Duodenal mucosa (tissue), 2 donors: ENCODE results near the gene OCIAD1.
"Not testable (repeated sequence)": the region's sequence is repeated elsewhere in the genome, so short reads cannot be mapped to it uniquely, and the experiment has no call there.

Experiments used
- H3K27ac ChIP-seq: one replicate; pipeline ENCODE4 v1.7.0; 2013; ENCODE audit warnings: low read depth, low read length
- H3K27me3 ChIP-seq, 2 donors: one replicate each; pipeline ENCODE4 v1.7.0; 2013; ENCODE audit warnings: low read length in 2 of 2, control low read depth in 1 of 2; ENCODE audit not compliant: insufficient read depth in 2 of 2, control insufficient read depth in 1 of 2
- H3K36me3 ChIP-seq, 2 donors: one replicate each; pipeline ENCODE4 v1.7.0; 2013; ENCODE audit warnings: low read length in 2 of 2, control low read depth in 1 of 2; ENCODE audit not compliant: insufficient read depth in 2 of 2, control insufficient read depth in 1 of 2
- H3K4me1 ChIP-seq, 2 donors: one replicate each; pipeline ENCODE4 v1.7.0; 2013; ENCODE audit warnings: low read length in 2 of 2, control low read depth in 1 of 2; ENCODE audit not compliant: insufficient read depth in 2 of 2, control insufficient read depth in 1 of 2
- H3K4me3 ChIP-seq, 2 donors: one replicate each; pipeline ENCODE4 v1.7.0; 2013; ENCODE audit warnings: low read length in 2 of 2, low read depth in 1 of 2
- H3K9ac ChIP-seq, 2 donors: one replicate each; pipeline ENCODE4 v1.7.0; 2013; ENCODE audit warnings: low read length in 2 of 2, low read depth in 1 of 2
- H3K9me3 ChIP-seq, 2 donors: one replicate each; pipeline ENCODE4 v1.7.0; 2013; ENCODE audit warnings: low read length in 2 of 2, control low read depth in 1 of 2; ENCODE audit not compliant: control insufficient read depth in 1 of 2

OCIAD1 gene

DNA sequence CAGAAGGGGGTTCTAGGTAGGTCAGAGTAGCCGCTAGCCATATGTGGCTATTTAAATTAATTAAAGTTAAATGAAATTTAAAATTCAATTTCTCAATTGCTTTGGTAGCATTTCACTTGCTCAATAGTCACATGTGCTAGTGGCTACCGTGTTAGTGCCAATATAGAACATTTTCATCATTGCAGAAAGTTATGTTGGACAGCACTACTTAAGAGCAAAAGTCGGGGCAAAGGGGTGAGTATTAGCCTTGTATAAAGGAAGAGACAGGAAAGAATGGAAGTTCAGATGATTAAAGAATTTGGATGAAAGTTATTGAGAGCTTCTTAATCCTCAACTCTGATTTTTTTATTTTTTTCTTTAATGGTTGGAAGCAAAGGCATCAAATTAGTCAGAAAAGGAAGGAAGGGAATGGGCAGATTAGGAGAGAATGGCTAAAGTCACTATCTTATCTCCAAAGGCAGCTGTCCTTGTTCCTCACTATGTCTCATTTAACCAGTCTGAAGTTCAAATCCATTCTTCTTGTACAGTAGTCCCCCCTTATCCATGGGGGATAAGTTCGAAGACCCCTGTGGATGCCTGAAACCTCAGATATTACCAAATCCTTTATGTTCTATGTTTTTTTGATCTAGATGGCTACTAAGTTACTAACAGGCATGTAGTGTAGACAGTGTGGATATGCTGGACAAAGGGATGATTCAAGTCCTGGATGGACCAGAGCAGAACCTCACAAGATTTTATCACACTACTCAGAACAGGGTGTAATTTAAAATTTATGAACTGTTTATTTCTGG lies 22.9 kb downstream of the OCIAD1 start:
- Histone ChIP-seq H3K9ac (no peak overlapping the region), H3K4me1 (no peaks in the 10 kb centered on the region), H3K9me3 (no peaks in the 10 kb centered on the region), H3K36me3 (peaks cover 26 to 49% of the 10 kb centered on the region in 2 donors), H3K27ac (no peak overlapping the region), H3K27me3 (no peaks in the 10 kb centered on the region), H3K4me3 (no peak overlapping the region)

DNA sequence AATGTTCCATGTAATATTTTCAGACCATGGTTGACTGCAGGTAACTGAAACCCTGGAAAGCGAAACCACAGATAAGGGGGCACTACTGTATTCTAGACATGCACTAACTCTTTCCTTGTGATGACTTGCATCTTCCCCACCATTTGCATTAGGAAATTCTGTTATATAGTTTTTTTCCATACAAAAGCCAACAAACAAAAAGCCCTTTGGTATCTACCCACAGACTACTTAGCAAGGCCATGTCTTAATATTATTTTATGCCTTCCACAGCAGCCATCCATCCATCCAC lies 23.5 kb downstream of the OCIAD1 start:
- H3K36me3 ChIP-seq, result peaks cover 26 to 49% of the 10 kb centered on the region in 2 donors
- no peak overlapping the region for H3K9ac ChIP-seq
- H3K9me3 ChIP-seq, result no peaks in the 10 kb centered on the region
- no peaks in the 10 kb centered on the region for H3K27me3 ChIP-seq
- no peaks in the 10 kb centered on the region for H3K4me1 ChIP-seq
- H3K27ac ChIP-seq, result no peak overlapping the region
- H3K4me3 ChIP-seq, result no peak overlapping the region

DNA sequence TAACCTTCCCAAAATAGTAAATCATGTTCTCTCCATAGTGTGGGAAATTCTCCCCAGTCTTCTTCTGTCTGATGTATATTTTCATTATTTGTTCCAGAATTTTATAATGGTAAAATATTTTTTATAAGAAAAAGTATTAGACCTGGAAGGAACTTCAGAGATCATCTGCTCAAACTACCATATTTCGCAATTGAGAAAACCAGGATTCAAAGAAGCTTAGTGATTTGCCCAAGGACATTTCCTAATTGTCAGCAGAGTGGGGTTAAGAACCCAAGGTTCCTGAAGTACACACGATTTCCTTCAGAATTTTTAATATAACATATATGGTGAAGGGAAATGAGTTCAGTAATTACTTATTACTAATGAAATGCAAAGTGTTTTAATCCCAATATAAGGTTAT lies 24.1 kb downstream of the OCIAD1 start:
- Histone ChIP-seq H3K4me1 (no peaks in the 10 kb centered on the region), H3K4me3 (no peak overlapping the region), H3K9ac (no peak overlapping the region), H3K9me3 (no peaks in the 10 kb centered on the region), H3K27me3 (no peaks in the 10 kb centered on the region), H3K27ac (no peak overlapping the region), H3K36me3 (peaks cover 24 to 47% of the 10 kb centered on the region in 2 donors)

DNA sequence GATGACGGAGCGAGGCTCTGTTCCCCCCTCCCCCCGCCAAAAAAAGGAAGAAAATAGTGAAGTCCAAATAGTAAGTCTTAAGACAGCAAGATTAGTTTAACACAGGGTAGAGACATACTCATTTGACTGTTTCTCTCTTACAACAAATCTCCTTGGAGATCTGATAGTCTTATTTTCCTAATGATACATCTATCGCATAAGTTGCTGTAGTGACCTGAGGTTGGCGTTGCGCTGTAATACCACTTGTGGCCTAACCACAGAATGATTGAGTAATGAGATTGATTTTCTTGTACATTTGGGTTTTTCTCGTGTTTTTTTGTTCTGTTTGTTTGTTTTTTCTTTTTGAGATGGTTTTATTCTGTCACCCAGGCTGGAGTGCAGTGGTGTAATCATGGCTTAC lies 27.2 kb downstream of the OCIAD1 start:
- H3K27me3 ChIP-seq, result no peaks in the 10 kb centered on the region
- H3K9me3 ChIP-seq, result no peaks in the 10 kb centered on the region
- H3K4me1 ChIP-seq, result no peaks in the 10 kb centered on the region
- H3K9ac ChIP-seq, result no peak overlapping the region
- no peak overlapping the region for H3K27ac ChIP-seq
- no peak overlapping the region for H3K4me3 ChIP-seq
- H3K36me3 ChIP-seq, result peaks cover 18 to 35% of the 10 kb centered on the region in 2 donors

DNA sequence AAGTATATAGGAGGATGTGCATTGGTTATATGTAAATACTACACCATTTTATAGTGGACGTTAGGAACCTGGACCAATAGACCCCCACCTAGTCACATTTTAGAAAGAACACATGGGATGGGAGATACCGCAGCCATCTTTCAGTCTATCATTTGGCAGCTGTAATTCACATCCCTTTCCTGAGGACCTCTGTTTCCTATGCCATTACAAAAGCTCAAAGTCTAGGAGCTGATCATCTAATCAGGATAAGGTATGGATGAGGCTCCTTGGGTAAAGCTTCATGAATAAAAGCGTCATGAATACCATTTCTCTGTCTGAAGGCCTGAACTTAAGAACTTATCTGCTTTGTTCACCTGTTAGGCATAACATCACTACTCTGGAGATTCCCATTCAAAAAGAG lies 31.1 kb downstream of the OCIAD1 start:
- no peaks in the 10 kb centered on the region for H3K4me1 ChIP-seq
- no peaks in the 10 kb centered on the region for H3K27me3 ChIP-seq
- no peaks in the 10 kb centered on the region for H3K9me3 ChIP-seq
- H3K4me3 ChIP-seq, result no peak overlapping the region
- no peak overlapping the region for H3K27ac ChIP-seq
- H3K36me3 ChIP-seq, result peaks cover 12 to 18% of the 10 kb centered on the region in 2 donors
- H3K9ac ChIP-seq, result no peak overlapping the region

DNA sequence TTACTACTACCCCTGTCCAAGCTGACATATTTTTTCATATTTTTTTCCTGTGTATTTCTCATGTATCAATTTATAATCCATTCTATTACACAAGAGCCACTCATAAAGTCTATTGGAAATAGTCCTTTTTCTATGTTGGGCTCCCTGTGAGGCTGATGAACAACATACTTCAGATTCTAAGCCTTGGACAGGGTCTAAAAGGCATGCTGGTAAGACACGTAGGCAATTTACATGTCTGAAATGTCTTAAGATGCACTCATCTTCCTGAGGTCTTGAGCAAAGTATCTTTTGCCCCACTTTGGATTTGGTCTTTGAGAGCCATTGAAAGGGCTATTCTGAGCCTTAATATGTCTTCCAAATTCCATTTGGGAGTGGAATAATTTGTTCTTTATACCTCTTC lies 31.8 kb downstream of the OCIAD1 start:
- Histone ChIP-seq H3K27ac (no peak overlapping the region), H3K27me3 (no peaks in the 10 kb centered on the region), H3K9me3 (no peaks in the 10 kb centered on the region), H3K36me3 (peaks cover 12 to 17% of the 10 kb centered on the region in 2 donors), H3K9ac (no peak overlapping the region), H3K4me3 (no peak overlapping the region), H3K4me1 (no peaks in the 10 kb centered on the region)

DNA sequence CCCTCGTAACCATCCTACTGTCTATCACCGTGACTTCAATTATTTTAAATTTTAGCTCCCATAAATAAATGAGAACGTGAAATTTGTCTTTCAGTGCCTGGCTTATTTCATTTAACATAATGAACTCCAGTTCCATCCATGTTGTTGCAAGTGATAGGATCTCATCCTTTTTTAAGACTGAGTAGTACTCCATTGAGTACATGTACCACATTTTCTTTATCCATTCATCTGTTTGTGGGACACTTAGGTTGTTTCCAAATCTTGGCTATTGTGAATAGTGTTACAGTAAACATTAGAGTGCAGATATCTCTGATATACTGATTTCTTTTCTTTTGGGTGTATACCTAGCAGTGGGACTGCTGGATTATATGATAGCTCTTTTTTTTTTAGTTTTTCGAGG lies 32.8 kb downstream of the OCIAD1 start:
- no peak overlapping the region for H3K4me3 ChIP-seq
- H3K9me3 ChIP-seq, result no peaks in the 10 kb centered on the region
- H3K27ac ChIP-seq, result no peak overlapping the region
- no peak overlapping the region for H3K9ac ChIP-seq
- H3K27me3 ChIP-seq, result no peaks in the 10 kb centered on the region
- peaks cover 3 to 8% of the 10 kb centered on the region in 2 donors for H3K36me3 ChIP-seq
- H3K4me1 ChIP-seq, result no peaks in the 10 kb centered on the region

DNA sequence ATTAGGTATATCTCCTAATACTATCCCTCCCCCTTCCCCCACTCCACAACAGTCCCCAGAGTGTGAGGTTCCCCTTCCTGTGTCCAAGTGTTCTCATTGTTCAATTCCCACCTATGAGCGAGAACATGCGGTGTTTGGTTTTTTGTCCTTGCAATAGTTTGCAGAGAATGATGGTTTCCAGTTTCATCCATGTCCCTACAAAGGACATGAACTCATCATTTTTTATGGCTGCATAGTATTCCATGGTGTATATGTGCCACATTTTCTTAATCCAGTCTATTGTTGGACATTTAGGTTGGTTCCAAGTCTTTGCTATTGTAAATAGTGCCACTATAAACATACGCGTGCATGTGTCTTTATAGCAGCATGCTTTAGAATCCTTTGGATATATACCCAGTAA lies 33.8 kb downstream of the OCIAD1 start:
- not testable (repeated sequence) for H3K36me3 ChIP-seq, H3K9me3 ChIP-seq, H3K27ac ChIP-seq, H3K27me3 ChIP-seq, H3K4me3 ChIP-seq, H3K4me1 ChIP-seq, H3K9ac ChIP-seq

DNA sequence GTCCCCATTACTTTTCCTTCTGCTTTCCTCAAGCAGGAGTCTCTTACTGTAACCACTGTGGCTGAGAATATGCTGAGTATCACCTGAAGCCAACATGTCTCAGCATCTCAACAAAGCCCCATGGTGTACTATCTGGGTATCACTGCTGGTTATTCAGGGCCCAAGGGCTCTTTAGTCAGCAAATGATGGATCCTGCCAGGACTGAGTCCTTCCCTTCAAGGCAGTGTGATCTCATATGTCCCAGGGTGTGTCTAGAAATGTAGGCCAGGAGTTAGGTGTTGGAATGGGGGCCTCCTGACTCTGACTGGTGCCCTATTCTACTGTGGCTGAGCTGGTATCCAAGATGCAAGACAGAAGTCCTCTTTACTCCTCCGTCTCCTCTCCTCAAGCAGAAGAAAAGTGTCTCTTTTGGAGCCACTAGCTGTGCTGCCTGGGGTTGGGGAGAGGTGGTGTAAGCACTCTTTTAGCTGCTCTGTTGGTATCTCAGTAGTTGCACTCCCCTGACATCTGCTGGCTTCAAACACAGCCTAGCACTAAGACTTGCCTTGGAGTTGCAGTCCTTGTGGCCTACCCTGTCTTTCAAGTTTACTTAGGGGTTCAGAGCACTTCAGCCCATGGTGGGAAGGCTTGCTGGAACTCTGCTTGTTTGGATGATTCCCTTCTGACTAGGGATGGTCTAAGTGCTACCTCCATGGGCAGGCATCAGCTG lies 47.1 kb downstream of the OCIAD1 start:
- Histone ChIP-seq H3K27ac (no peak overlapping the region), H3K9me3 (no peaks in the 10 kb centered on the region), H3K4me3 (no peak overlapping the region), H3K4me1 (no peaks in the 10 kb centered on the region), H3K9ac (no peak overlapping the region), H3K27me3 (no peaks in the 10 kb centered on the region), H3K36me3 (no peaks in the 10 kb centered on the region)

DNA sequence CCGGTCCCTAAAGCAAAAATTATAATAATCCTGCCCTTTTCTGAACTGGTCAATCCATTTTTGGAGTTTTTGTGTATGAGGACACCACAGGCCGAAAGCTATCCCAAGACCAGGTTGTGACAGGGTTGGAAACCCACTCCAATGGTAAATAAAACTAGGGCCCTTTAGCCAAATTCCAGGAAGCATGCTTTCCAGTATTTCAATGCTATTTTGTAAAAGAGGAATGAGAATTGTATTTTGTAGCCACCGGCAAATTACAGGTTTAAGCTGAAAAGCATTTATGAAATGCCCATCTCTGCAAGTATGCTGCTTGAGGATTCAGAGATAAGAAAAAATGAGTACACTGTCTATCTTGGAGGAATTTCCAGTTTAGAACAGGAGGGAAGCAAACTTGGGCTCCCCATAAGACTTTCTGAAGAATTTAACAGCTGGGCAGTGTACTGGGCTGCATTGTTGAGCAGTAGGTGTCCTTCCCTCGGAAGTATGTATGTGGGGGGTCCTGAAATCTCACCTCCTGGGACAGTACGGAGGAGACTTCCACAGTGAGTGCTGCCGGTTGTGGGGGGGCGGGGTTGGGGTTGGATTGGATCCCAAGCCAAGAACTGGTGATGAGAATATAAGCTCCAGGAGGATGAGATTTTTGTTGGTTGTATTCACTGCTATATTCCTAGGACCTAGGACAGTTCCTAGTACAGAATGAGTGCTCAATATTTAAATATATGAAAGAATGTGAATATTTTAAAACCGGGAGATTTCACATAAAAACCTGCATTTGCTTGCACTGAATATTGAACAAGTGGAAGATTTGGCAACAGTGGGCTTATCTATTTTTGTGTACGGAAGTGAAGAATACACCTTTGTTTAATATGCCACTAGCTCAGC lies 48.9 kb downstream of the OCIAD1 start:
- Histone ChIP-seq H3K27ac (no peak overlapping the region), H3K36me3 (no peaks in the 10 kb centered on the region), H3K9me3 (no peaks in the 10 kb centered on the region), H3K9ac (no peak overlapping the region), H3K27me3 (no peaks in the 10 kb centered on the region), H3K4me1 (no peaks in the 10 kb centered on the region), H3K4me3 (no peak overlapping the region)
